Erythroblast (primary cell): ENCODE measurements around the gene HBM.
"Not testable (repeated sequence)": the region's sequence is repeated elsewhere in the genome, so short reads cannot be mapped to it uniquely, and the experiment has no call there.

Experiments used
- DNase-seq, 2 experiments: peaks; one replicate each; lab custom pipeline; 2025; lab: John Stamatoyannopoulos, UW
- GATA1 ChIP-seq: IDR thresholded peaks from 2 replicates; pipeline ENCODE4 v1.6.1; 2011; ENCODE audit warnings: low read depth, mild to moderate bottlenecking, control low read depth, low read length, moderate library complexity
- POLR2A ChIP-seq: IDR thresholded peaks from 2 replicates; pipeline ENCODE4 v1.6.1; 2011; ENCODE audit warnings: mild to moderate bottlenecking, low read length

The HBM gene

GRCh38 chr16:154217-155030, 11.4 kb upstream of the HBM start:
- DNase-seq, result peak; percentile 70 to 71
- TF ChIP-seq GATA1, result no peak
- peak; percentile 1 for TF ChIP-seq POLR2A

- TF ChIP-seq POLR2A (no peak), GATA1 (no peak)
- DNase-seq, result peak in 1 of 2 experiments; percentile 41
Observed at GRCh38 chr16:155031-155398, 10.8 kb upstream of the HBM start.

GRCh38 chr16:159136-159849, 6.5 kb upstream of the HBM start:
- TF ChIP-seq POLR2A, result no peak
- TF ChIP-seq GATA1, result no peak
- no peak for DNase-seq

- not testable (repeated sequence) for DNase-seq
Observed at GRCh38 chr16:160242-160641, 5.5 kb upstream of the HBM start.

GRCh38 chr16:160691-161190, 5.0 kb upstream of the HBM start:
- DNase-seq, result no peak
- no peak for TF ChIP-seq GATA1
- TF ChIP-seq POLR2A, result no peak

DNA sequence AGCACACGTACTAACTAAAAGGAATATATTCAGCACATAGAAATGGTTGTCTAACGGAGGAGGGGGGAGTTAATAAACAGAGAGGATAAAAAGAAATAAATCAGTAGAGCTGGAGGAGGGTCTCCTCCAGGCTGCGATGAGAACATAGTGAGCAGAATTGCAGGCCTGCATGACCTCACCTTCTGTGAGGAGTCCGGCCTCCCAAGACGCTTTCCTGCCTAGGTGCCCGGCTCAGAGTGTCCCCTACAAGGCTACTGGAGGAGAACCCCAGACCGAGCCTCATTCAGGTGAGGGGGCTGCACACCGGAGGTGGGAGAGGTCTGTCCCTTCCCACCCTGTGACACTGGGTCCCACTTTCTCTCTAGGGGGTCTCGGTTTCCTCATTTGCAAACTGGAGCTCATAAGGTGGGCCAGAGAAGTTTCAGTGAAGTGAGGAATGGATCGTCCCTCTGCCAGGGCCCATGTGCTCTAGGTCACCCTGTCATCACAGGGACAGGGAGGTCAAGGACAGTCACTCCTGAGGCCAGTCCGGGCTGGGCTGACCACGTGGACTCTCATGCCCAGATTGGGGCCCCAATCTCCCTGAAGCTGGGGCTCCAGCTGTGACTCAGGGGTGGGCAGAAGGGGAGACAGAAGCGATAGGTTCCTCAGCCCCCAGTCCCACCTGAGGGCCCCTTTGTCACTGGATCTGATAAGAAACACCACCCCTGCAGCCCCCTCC, 3.3 kb upstream of the HBM start:
- no peak for DNase-seq
- TF ChIP-seq GATA1 (no peak), POLR2A (no peak)

DNA sequence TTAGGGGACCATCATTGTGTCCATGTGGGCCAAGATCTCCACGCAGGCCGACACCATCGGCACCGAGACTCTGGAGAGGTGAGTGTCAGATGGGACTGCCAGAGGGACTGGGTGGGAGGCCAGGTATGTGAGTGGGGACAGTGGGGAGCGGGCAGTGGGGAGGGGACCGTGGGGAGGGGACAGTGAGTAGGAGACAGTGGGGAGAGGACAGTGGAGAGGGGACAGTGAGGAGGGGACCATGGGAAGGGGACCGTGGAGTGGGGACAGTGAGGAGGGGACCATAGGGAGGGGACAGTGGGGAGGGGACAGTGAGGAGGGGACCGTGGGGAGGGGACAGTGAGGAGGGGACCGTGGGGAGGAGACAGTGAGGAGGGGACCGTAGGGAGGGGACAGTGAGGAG, 2.6 kb upstream of the HBM start:
- not testable (repeated sequence) for DNase-seq

- DNase-seq, result peak in 1 of 2 experiments; percentile 34
Observed at GRCh38 chr16:163696-164095, 2.1 kb upstream of the HBM start.

GRCh38 chr16:164134-164823, 1.5 kb upstream of the HBM start:
- not testable (repeated sequence) for DNase-seq

DNA sequence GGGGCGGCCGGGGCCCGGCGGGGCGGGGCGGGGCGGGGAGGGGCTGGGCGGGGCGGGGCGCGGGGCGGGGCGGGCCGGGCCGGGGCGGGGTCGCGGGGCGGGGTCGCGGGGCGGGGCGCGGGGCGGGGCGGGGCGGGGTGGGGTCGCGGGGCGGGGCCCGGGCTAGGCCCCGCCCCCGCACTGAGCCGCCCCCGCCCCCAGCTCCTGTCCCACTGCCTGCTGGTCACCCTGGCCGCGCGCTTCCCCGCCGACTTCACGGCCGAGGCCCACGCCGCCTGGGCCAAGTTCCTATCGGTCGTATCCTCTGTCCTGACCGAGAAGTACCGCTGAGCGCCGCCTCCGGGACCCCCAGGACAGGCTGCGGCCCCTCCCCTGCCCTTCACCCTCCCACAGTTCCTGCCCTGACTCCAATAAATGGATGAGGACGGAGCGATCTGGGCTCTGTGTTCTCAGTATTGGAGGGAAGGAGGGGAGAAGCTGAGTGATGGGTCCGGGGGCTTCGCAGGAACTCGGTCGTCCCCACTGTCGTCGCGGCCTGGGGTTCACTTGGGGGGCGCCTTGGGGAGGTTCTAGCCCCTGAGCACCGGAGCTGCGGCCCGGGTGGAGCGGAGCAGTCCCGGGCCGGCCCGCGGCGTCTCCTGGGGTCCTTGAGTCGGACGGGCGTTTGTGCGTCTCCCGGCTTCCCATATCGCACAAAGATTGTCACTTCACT, 795 bp upstream of the HBM start:
- peak; percentile 69 to 76 for DNase-seq

GRCh38 chr16:166375-167121, 770 bp downstream of the HBM start:
- TF ChIP-seq POLR2A (no peak), GATA1 (no peak)
- peak; percentile 55 to 68 for DNase-seq

More for the DNA sequence above, 795 bp upstream of the HBM start:
- TF ChIP-seq GATA1 (no peak), POLR2A (no peak)

DNA sequence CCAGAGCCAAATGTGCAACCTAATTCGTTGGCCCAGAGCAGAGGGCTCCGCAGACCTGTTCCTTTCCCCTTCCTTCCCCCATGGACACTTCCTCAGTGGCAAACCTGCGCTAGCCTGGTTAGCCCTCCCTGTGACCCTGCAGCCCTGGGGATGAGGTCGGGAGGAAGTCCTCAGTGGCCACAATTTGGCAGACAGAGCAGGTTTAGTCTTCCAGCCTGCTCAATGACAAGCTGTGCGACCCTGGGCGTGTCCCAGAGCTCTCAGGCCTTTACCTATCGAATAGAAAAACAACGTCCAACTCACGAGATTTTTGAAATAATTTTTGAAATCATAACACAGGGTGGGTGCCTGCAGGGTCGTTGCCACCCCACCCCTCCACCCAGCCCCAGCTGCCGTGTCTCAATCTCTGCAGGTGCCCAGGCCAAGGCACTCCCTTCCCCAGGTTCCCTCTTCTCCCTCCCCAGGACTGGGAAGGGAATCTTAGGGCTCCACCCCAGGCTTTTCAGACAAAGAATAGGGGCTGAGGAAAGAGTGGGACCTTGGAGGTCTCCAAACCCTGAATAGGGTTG, 1.4 kb downstream of the HBM start:
- no peak for TF ChIP-seq GATA1
- TF ChIP-seq POLR2A, result no peak
- peak in 1 of 2 experiments; percentile 46 for DNase-seq
